Lung (tissue), 16 donors: ENCODE data around the gene ARHGEF7. TPM values are rescaled to one million over a fixed set of nuclear protein-coding genes. Genes with fewer than 3 reads are reported as not detected.

Source experiments
- ATAC-seq: fragments of 200-7000 bp; cut with Tn5 transposase; one replicate; pipeline ENCODE4 v1.9.1; 2020; ENCODE audit warnings: moderate number of reproducible peaks; ENCODE audit not compliant: insufficient read depth, low FRiP score
- DNase-seq, 3 donors: peaks; one replicate each; pipeline ENCODE4 v3.0.0-alpha.2; 2013 to 2017
- H3K27ac ChIP-seq, 2 donors: one replicate each; pipeline ENCODE4 v1.5.1; 2013; ENCODE audit warnings: mild to moderate bottlenecking in 2 of 2, moderate library complexity in 2 of 2, control low read depth in 1 of 2, inconsistent platforms in 1 of 2, low read depth in 1 of 2, low read length in 1 of 2
- H3K27me3 ChIP-seq, 3 donors: one replicate each; pipeline ENCODE4 v1.5.1; 2013; ENCODE audit warnings: low read length in 2 of 3; ENCODE audit not compliant: control insufficient read depth in 3 of 3, insufficient read depth in 3 of 3
- H3K36me3 ChIP-seq, 4 donors: one replicate each; pipeline ENCODE4 v1.5.1; 2013; ENCODE audit warnings: low read length in 4 of 4, mild to moderate bottlenecking in 1 of 4, moderate library complexity in 1 of 4; ENCODE audit not compliant: control insufficient read depth in 4 of 4, insufficient read depth in 4 of 4
- H3K4me1 ChIP-seq, 5 donors: one replicate each; pipeline ENCODE4 v1.5.1; 2013; ENCODE audit warnings: low read length in 5 of 5, mild to moderate bottlenecking in 2 of 5, moderate library complexity in 1 of 5; ENCODE audit not compliant: control insufficient read depth in 5 of 5, insufficient read depth in 5 of 5
- H3K4me3 ChIP-seq: one replicate; pipeline ENCODE4 v1.5.1; 2013; ENCODE audit warnings: mild to moderate bottlenecking, control low read depth, moderate library complexity
- H3K9ac ChIP-seq, 2 donors: one replicate each; pipeline ENCODE4 v1.5.1; 2013; ENCODE audit warnings: low read length in 2 of 2, control low read depth in 1 of 2; ENCODE audit not compliant: insufficient read depth in 1 of 2
- H3K9me3 ChIP-seq, 4 donors: one replicate each; pipeline ENCODE4 v1.5.1; 2013; ENCODE audit warnings: low read length in 3 of 4, mild to moderate bottlenecking in 1 of 4, moderate library complexity in 1 of 4; ENCODE audit not compliant: control insufficient read depth in 4 of 4, insufficient read depth in 3 of 4
- CTCF ChIP-seq: IDR thresholded peaks from 2 replicates; pipeline ENCODE4 v1.5.1; 2012; ENCODE audit warnings: mild to moderate bottlenecking; ENCODE audit errors: control extremely low read depth, extremely low read depth
- WGBS, 2 donors: extraction: QIAGEN DNeasy Blood & Tissue Kit; methylation state at CpG; one replicate each; pipeline ENCODE4 v1.1.7; 2013; 5-methylcytosine and 5-hydroxymethylcytosine counted together
- long read RNA-seq, 5 donors: transcript quantifications; one replicate each; lab custom pipeline, GENCODE V29; 2026
- polyA plus RNA-seq, 2 donors: library from polyadenylated mRNA; stranded (reverse); fragments of 200-250 nt; gene quantifications; one replicate each; pipeline ENCODE4 v1.2.1, GENCODE V29; 2013
- total RNA-seq, 2 donors: library from RNA; depleted of rRNA in 1 of 2; stranded (reverse); fragments of >200 nt in 1 of 2; gene quantifications; one replicate each; pipeline ENCODE4 v1.2.1, GENCODE V29; 2014 to 2021
- donor health status: control.
- donor health status: control.
- donor health status: Bipolar disorder and iron deficiency.
- donor health status: healthy.
- donor health status: DM: yes; HTN: yes; CAD: no.

Gene ARHGEF7
- total RNA-seq (100 to 1,000 TPM in 1 of 2 donors, 10 to 100 TPM in 1; 54.6 to 143 TPM), polyA plus RNA-seq (10 to 100 TPM; 20.9 to 21.1 TPM)
- long read RNA-seq, donor 1, full-length matches to known transcripts: 2 of 7 reads
- long read RNA-seq, donor 1, partial matches to known transcripts: 5 of 7 reads
- long read RNA-seq, donor 1, other reads (novel, unspliced or antisense): 0 of 7 reads
- long read RNA-seq, donor 2, partial matches to known transcripts: 16 of 17 reads
- long read RNA-seq, donor 2, other reads (novel, unspliced or antisense): 0 of 17 reads
- long read RNA-seq, donor 3, partial matches to known transcripts: 35 of 38 reads
- long read RNA-seq, donor 3, other reads (novel, unspliced or antisense): 0 of 38 reads
- long read RNA-seq, donor 4, partial matches to known transcripts: 0 of 2 reads
- long read RNA-seq, donor 4, other reads (novel, unspliced or antisense): 0 of 2 reads
- long read RNA-seq, donor 5, full-length matches to known transcripts: 1 of 1 reads
- long read RNA-seq, donor 5, partial matches to known transcripts: 0 of 1 reads
- long read RNA-seq, donor 5, other reads (novel, unspliced or antisense): 0 of 1 reads

GRCh38 chr13:111115061-111115964 is at the start of gene ARHGEF7:
ARHGEF7 (plus strand) TSS chr13:111115310; CDS start chr13:111115527, 217 bp downstream.
- DNase-seq: peak in 1 of 3 donors; percentile 11
- peaks cover 0 to 3% (median 1%) of the 10 kb centered on the region in 4 donors for H3K9me3 ChIP-seq
- no peak within 1 kb of the TSS for H3K9ac ChIP-seq
- H3K36me3 ChIP-seq: no peaks in the 10 kb centered on the region
- 0 to 1% methylated on average over 34 to 135 of the region's 137 CpGs for WGBS, 2 donors
- ATAC-seq: no peak
- peaks cover 0 to 83% (median 65%) of the 10 kb centered on the region in 3 donors for H3K27me3 ChIP-seq
- H3K4me3 ChIP-seq: peak within 1 kb of the TSS; percentile 48
- no peak for TF ChIP-seq CTCF
- H3K4me1 ChIP-seq: peaks cover 0 to 4% (median 0%) of the 10 kb centered on the region in 5 donors
- H3K27ac ChIP-seq: peak within 1 kb of the TSS; percentile 51 to 75

GRCh38 chr13:111065698-111066097 is 49.4 kb upstream of the ARHGEF7 start:
- peaks cover 0 to 7% (median 4%) of the 10 kb centered on the region in 5 donors for H3K4me1 ChIP-seq
- H3K36me3 ChIP-seq: no peaks in the 10 kb centered on the region
- no peak for TF ChIP-seq CTCF
- H3K4me3 ChIP-seq: no peak overlapping the region
- peaks cover 3 to 11% (median 7%) of the 10 kb centered on the region in 3 donors for H3K27me3 ChIP-seq
- ATAC-seq (peak; percentile 31), DNase-seq (peak in 1 of 3 donors; percentile 22)
- no peak overlapping the region for H3K27ac ChIP-seq
- H3K9ac ChIP-seq: no peak overlapping the region
- 77 to 90% methylated on average over 12 of the region's 12 CpGs for WGBS, 2 donors
- H3K9me3 ChIP-seq: peaks cover 0 to 2% (median under 1%) of the 10 kb centered on the region in 4 donors

GRCh38 chr13:111066544-111066943 is 48.6 kb upstream of the ARHGEF7 start:
- H3K27me3 ChIP-seq: peaks cover 3 to 11% (median 7%) of the 10 kb centered on the region in 3 donors
- no peaks in the 10 kb centered on the region for H3K36me3 ChIP-seq
- no peak for TF ChIP-seq CTCF
- no peak overlapping the region for H3K4me3 ChIP-seq
- 30 to 53% methylated on average over 22 of the region's 22 CpGs for WGBS, 2 donors
- H3K27ac ChIP-seq: no peak overlapping the region
- ATAC-seq: no peak
- H3K4me1 ChIP-seq: peaks cover 0 to 7% (median 4%) of the 10 kb centered on the region in 5 donors
- H3K9ac ChIP-seq: no peak overlapping the region
- peak; percentile 31 to 40 (median 38) for DNase-seq
- peaks cover 0 to 2% (median 1%) of the 10 kb centered on the region in 4 donors for H3K9me3 ChIP-seq
